GM21515 (cell line): ENCODE data around the gene TMEM63C.
A peak's percentile ranks its signal among the peaks of the same experiment; 100 is the strongest.

Experiments used
- ATAC-seq: cut with Tn5 transposase; IDR thresholded peaks from one replicate; pipeline ENCODE4 v1.9.1; 2021; ENCODE audit not compliant: unreplicated experiment

TMEM63C gene

GRCh38 chr14:77197988-77198387 is 16.4 kb downstream of the TMEM63C start:
- ATAC-seq: no peak

DNA sequence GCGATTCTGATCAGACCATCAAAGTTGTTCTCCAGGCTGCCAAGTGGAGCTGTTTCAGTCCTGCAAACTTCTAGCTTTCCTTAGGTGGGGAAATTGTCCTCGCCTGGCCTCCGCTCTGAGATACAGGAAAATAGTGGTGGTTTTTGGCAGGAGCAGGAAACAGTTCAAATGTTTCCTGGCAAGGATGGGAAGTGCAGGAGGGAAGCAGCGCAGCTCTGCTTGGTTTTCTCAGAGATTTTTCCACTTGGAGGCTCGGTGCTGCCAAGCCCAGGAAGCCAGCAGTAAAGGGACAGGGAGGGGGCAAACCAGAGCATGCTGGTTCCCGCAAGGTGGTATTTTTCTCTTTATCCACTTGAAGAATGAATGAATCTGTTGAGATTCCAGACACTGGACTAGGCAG is 17.0 kb downstream of the TMEM63C start:
- no peak for ATAC-seq

GRCh38 chr14:77199590-77199989 is 18.0 kb downstream of the TMEM63C start:
- no peak for ATAC-seq

GRCh38 chr14:77200406-77200985 is 18.9 kb downstream of the TMEM63C start:
- ATAC-seq: no peak

GRCh38 chr14:77201696-77202095 is 20.1 kb downstream of the TMEM63C start:
- ATAC-seq: no peak

DNA sequence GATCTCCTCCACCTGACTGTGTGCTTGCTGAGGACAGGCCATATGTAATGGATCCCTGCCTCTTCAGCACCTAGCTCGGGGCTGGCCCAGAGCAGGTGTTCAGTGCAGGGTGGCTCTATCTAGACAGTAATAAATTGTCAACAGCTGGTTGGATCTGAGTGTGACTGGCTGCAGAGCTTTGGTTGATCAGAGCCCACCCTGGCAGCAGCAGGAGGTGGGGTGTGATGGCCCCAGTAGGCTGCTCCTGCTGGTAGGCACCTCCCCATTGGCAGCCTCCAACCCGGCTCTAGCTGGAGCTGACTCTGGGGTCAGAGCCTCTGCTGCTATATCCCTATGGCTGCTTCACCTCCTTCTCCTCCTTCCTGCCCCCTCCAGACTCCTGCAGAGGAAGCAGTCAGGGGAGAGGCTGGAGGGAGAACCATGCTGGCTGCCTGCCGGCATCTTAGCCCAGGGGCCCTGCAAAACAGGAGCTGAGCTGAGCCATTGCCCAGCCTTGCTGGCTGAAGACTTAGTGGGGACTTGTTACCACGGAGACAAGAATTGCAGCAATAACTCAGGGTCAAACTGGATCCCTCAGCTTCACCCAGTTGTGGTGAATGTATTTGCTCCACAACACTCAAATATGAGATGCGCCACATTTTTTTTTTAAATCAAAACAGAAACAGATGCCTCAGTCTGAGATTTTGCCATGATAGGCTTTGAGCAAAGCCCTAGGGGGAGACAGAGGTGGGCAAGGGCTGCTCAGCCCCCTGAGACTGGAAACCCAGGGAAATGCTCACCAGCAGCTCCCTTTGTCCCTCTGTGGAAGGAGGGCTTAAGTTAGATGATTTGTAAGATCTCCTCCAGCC is 22.2 kb downstream of the TMEM63C start:
- no peak for ATAC-seq

DNA sequence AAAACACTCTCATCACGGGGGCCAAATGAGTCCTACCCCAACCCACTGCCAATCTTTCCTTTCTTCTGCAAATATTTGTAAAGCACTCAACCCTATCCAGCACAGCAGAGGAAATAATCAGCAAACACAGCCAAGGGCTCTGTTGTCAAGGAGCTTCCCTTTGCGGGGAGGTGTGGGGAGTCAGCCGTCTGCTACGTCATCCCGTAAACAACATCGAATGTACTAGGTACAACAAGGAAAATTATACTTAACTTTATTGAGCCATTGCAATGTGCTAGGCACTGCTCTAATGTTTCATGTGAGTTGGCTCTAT is 22.8 kb downstream of the TMEM63C start:
- ATAC-seq: no peak

- no peak for ATAC-seq
Measured at GRCh38 chr14:77204907-77205306, 23.3 kb downstream of the TMEM63C start.

DNA sequence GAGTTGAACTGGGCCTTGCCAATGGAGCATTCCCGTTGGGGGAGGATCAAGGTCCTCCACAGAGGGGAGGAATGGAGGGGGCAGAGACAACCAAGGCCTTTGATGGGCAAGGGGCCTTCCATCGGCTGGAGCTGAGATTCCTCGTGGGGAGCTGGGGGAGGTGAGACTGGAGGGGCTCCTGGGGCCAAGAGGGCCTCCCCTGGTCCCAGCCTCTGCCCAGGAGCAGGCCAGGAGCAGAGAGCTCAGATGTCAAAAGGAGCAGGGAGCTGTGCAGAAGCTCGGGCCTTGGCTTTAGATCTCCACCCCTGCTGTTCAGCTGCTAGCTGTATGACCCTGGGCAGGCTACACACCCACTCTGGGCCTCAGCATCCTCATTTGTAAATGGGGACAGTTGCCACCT is 24.0 kb downstream of the TMEM63C start:
- no peak for ATAC-seq

DNA sequence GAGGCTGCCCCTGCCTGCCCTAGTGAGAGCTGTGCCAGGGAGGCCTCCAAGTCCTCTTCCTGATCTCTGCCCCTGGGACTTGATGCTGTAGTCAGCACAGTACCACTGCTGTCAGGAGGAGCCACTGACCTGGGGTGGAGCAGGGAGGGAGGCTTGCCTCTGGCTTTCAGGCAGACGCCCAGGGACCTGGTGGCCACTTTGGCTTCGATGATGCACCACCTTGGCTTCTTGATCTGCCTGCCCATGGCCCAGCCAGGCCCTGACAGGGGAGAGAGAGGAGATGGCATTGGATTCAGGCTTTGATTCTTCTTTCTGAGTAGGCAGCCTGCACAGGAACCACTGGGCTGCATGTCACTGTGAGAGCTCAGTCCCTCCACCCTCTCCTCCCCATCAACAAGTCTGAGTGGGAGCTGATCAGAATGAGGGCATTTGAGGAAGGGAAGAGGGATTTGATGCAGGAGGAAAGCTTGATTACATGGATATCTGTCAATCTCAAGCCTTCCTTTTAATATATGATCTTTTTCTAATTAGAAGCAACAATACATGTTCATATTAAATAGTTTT is 24.7 kb downstream of the TMEM63C start:
- ATAC-seq: no peak

DNA sequence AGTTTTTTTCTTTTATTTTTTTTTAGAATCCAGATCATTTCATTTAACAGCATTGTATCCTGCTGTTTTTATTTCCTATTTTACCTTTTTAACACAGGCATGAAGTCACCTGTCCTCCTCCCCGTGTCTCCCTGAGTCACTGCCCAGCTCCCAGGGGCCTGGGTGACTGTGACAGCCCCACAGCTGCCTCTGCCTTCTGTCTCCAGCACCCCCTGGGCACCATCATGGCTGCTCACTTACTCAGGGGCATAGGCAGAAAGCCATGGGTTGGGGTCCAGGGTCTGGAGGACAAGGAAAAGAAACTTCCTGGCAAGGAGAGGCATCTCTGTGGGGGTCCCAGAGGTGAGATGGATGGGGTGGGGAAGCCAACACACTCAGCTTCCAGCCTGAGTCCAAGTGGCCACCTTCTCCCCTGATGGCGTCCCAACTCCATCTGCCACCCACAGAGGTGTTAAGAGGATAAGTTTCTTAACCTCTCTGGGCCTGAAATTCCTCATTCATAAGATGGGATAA is 25.3 kb downstream of the TMEM63C start:
- no peak for ATAC-seq

DNA sequence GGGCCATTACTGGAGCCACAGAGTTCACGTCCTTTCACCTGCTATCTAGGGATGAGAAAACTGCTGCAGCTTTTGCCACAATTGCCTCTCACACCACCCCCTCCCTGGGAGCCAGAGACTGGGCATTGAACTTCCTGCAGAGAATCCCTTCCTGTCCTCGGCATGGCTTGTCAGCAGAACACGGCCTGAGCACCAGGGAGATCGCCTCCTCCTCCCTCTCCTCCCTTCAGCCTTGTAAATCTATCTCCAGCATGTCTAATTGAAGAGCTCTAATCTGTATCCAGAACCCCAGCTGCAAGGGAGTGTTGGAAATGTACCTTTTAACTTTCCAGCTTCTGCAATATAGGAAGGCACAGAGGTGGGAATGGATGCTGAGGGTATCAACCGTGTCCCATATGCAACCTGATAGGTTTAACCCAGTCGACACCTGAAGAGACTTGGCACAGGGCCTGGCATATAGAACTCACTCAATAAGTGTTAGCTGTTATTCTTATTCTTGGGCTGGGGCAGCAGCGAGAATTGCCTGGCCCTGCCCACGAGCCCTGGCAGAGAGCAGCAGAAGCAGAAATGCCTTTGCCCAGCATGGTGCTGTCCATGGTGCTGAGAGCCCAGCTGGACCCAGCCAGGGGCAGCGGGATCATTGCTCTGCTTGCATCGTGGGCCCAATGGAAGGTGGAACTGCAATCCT is 26.8 kb downstream of the TMEM63C start:
- ATAC-seq: no peak

- ATAC-seq: no peak
Measured at GRCh38 chr14:77208979-77209318, 27.4 kb downstream of the TMEM63C start.

DNA sequence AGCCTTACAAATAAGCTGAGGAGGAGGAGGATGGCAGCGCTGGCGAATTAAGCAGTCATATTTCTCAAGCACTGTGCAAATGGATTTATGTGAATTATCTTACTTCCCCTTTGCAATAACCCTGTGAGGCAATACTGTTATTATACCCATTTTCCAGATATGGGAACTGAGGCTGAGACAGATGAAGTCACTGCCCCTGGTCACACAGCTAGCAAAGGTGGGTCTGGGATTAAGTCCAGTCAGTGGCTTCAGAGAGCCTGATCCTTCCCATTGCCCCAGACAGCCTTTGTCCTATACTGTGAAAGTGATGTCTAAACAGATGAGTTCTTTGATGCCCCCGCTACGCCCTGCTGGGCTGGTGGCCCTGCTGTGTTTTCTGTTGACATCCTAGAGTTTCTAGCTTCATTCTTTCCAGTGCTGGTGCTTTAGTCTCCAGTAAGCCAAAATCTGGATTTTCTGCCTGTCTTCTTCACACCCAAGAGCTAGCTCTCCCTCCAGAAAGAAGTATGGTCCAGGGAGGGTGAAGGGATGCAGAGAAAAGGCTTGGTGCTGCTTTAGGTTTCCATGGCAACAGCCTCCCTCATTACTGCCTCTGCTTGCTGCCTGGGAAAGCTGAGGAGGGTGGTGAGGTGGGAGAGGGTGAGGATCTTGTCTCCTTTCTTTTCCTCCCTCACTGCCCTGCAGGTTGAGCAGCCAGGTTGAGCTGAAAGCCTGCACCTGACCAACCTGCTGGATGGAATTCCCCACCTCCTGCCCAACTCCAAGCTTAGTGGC is 30.7 kb downstream of the TMEM63C start:
- no peak for ATAC-seq

GRCh38 chr14:77212943-77213678 is 31.5 kb downstream of the TMEM63C start:
- peak; percentile 78 for ATAC-seq

GRCh38 chr14:77213679-77214016 is 32.0 kb downstream of the TMEM63C start:
- no peak for ATAC-seq

DNA sequence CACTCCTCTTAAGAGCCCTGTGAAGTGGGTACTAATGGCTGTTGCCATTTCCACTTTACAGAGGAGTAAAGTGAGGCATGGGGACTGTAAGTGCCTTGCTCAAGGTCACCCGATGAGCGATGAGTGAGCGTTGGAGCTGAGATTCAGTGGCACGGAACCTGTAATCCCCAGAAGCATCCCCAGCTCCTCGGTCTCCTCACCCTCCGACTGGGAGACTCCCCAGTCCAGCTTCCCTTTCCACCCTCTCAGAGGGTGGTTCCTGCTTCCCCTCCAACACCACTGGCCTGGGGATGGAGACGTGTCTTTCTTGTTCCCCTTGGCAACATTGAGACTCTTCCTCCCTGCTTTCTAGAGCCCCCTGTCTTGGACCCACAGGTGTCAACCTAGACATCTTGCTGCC is 32.6 kb downstream of the TMEM63C start:
- ATAC-seq: no peak

GRCh38 chr14:77217551-77217950 is 36.0 kb downstream of the TMEM63C start:
- ATAC-seq: no peak

DNA sequence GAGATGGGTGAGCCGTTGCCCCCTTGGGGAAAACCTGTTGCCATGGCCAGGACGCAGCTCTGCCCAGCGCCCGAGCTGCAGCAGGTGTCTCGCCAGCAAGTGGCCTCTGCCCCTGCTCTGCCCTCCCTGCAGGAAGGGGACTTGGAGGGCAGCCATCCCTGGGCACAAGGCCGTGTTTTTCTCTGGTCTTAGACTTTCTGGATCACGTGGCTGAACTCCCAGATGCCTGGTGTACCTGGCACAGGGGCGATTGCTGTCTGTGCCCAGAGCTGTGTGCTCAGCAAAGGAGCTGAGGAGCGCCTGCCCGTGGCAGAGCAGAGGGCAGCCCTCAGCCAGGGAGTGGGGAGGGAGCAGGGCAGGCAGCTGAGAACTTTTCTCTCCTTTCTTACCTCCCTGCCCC is 38.0 kb downstream of the TMEM63C start:
- ATAC-seq: no peak

DNA sequence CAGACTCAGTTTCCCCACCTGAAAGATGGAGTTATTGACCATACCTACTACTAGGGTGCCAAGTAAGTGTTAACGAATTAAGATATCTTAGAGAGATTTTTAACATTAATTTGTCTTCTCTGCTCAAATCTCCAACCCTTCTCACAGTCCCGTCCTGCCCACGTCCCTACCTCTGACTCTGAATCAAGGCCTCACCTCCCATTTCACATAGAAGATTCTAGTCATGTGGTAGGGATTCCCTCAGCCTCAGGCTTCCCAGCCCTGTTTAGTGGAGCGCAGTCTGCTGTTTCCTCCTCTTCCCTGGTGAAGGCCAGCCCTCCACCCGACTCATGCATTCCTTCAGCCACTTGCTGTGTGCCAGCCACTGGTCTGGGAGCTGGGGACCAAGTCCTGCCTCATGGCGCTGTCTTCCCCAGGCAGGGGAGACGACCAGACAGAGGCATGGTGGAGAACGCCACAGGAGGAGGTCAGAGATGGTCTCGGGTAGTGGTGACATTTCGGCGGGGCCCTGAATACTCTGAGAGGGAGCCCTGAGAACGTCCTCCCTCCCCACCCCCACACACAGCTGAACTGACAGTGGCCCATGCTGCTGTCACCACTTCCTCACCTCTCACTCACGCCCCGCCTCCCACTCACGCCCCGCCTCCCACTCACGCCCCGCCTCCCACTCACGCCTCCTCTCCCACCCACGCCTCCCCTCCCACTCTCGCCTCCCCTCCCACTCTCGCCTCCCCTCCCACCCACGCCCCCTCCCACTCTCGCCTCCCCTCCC is 38.8 kb downstream of the TMEM63C start:
- no peak for ATAC-seq
